ENCODE results near the gene LIMS3.
"Not testable (repeated sequence)": the region's sequence is repeated elsewhere in the genome, so short reads cannot be mapped to it uniquely, and the experiment has no call there.

The LIMS3 gene

GRCh38 chr2:109921543-109922384, 23.3 kb downstream of the LIMS3 start:
- DNase-seq (ENCODE audit: extremely low read depth, low read depth): not testable (repeated sequence)

- DNase-seq (ENCODE audit: extremely low read depth, low read depth): not testable (repeated sequence)
Observed at GRCh38 chr2:109924481-109924880, 26.0 kb downstream of the LIMS3 start.

- DNase-seq (ENCODE audit: extremely low read depth, low read depth): not testable (repeated sequence)
Observed at GRCh38 chr2:109927803-109928202, 29.3 kb downstream of the LIMS3 start.

- not testable (repeated sequence) for DNase-seq (ENCODE audit: extremely low read depth, low read depth)
Observed at GRCh38 chr2:109929222-109929621, 30.7 kb downstream of the LIMS3 start.

- not testable (repeated sequence) for DNase-seq (ENCODE audit: extremely low read depth, low read depth)
Observed at GRCh38 chr2:109936534-109936933, 38.0 kb downstream of the LIMS3 start.

GRCh38 chr2:109945362-109945761, 46.9 kb downstream of the LIMS3 start:
- not testable (repeated sequence) for DNase-seq (ENCODE audit: extremely low read depth, low read depth)

- DNase-seq (ENCODE audit: extremely low read depth, low read depth): not testable (repeated sequence)
Observed at GRCh38 chr2:109947262-109947958, 48.9 kb downstream of the LIMS3 start.

GRCh38 chr2:109947959-109948520, 49.6 kb downstream of the LIMS3 start:
- not testable (repeated sequence) for DNase-seq (ENCODE audit: extremely low read depth, low read depth)

GRCh38 chr2:109950146-109950843, 51.8 kb downstream of the LIMS3 start:
- DNase-seq (ENCODE audit: extremely low read depth, low read depth): not testable (repeated sequence)

GRCh38 chr2:109963942-109964341, 65.5 kb downstream of the LIMS3 start:
- not testable (repeated sequence) for DNase-seq (ENCODE audit: extremely low read depth, low read depth)

- DNase-seq (ENCODE audit: extremely low read depth, low read depth): not testable (repeated sequence)
Observed at GRCh38 chr2:109965482-109965881, 67.0 kb downstream of the LIMS3 start.

GRCh38 chr2:109966107-109966736, 67.7 kb downstream of the LIMS3 start:
- DNase-seq (ENCODE audit: extremely low read depth, low read depth): not testable (repeated sequence)

GRCh38 chr2:109966858-109967257, 68.4 kb downstream of the LIMS3 start:
- DNase-seq (ENCODE audit: extremely low read depth, low read depth): not testable (repeated sequence)

GRCh38 chr2:109969864-109970263, 71.4 kb downstream of the LIMS3 start:
- DNase-seq (ENCODE audit: extremely low read depth, low read depth): not testable (repeated sequence)

GRCh38 chr2:109971710-109972109, 73.2 kb downstream of the LIMS3 start:
- not testable (repeated sequence) for DNase-seq (ENCODE audit: extremely low read depth, low read depth)
